A549 (cell line): ENCODE measurements around the gene BCORL1.

Experiments
- FOSL2 ChIP-seq, 2 experiments: fragments of 450-650 bp in 1 of 2; fragments of >200 bp in 1 of 2; sonication (Bioruptor Twin) in 1 of 2; formaldehyde crosslinking; IDR thresholded peaks; 2 replicates each; pipeline versions ENCODE4 v1.5.0 to v1.6.1; 2016 to 2020; ENCODE audit warnings: mild to moderate bottlenecking in 1 of 2, moderate library complexity in 1 of 2
- HDAC2 ChIP-seq: fragments of 200-600 bp; sonication (generic); IDR thresholded peaks from 2 replicates; pipeline ENCODE4 v1.6.1; 2016
- KDM5A ChIP-seq: fragments of 200-600 bp; sonication (generic); IDR thresholded peaks from 2 replicates; pipeline ENCODE4 v1.6.1; 2016; ENCODE audit warnings: antibody characterized with exemption, mild to moderate bottlenecking
- POLR2A ChIP-seq: IDR thresholded peaks from 2 replicates; pipeline ENCODE4 v1.6.1; 2012; ENCODE audit warnings: mild to moderate bottlenecking, low read length
- RAD21 ChIP-seq, 2 experiments: fragments of >200 bp in 1 of 2; sonication (Bioruptor Twin) in 1 of 2; formaldehyde crosslinking in 1 of 2; IDR thresholded peaks in 1 of 2; conservative IDR thresholded peaks in 1 of 2; 2 replicates in 1 of 2; 3 replicates in 1 of 2; pipeline ENCODE4 v1.6.1; 2012 to 2018; ENCODE audit warnings: inconsistent platforms in 1 of 2
- RARB ChIP-seq: fragments of 250-450 bp; sonication (Bioruptor Pico); IDR thresholded peaks from 2 replicates; pipeline ENCODE4 v1.8.0; 2021; ENCODE audit warnings: mild to moderate bottlenecking, moderate library complexity
- RCOR1 ChIP-seq: fragments of 150-350 bp; IDR thresholded peaks from 2 replicates; pipeline ENCODE4 v1.6.1; 2014; ENCODE audit warnings: antibody characterized with exemption, low read length, low read depth
- RNF2 ChIP-seq: fragments of 200-600 bp; sonication (generic); IDR thresholded peaks from 2 replicates; pipeline ENCODE4 v1.6.1; 2016; ENCODE audit warnings: low read depth, mild to moderate bottlenecking, antibody characterized with exemption, moderate library complexity, borderline replicate concordance
- SMC3 ChIP-seq: fragments of >200 bp; sonication (Bioruptor Twin); formaldehyde crosslinking; IDR thresholded peaks from 3 replicates; pipeline ENCODE4 v1.6.1; 2018; ENCODE audit warnings: inconsistent platforms
- ZFP36 ChIP-seq: fragments of 450-650 bp; IDR thresholded peaks from 2 replicates; pipeline ENCODE4 v1.6.1; 2014; ENCODE audit warnings: borderline replicate concordance; ENCODE audit not compliant: partially characterized antibody
- TF ChIP-seq, protein P1 (sequence below): fragments of >200 bp; sonication (Bioruptor Twin); formaldehyde crosslinking; IDR thresholded peaks from 2 replicates; pipeline ENCODE4 v1.6.1; 2016
- TF ChIP-seq, protein P2 (sequence below): fragments of 250-450 bp; sonication (Bioruptor Pico); IDR thresholded peaks from 2 replicates; pipeline ENCODE4 v1.5.0; 2021; ENCODE audit warnings: mild to moderate bottlenecking, moderate library complexity, borderline replicate concordance
- TF ChIP-seq, protein P3 (sequence below): fragments of >200 bp; sonication (Bioruptor Twin); formaldehyde crosslinking; IDR thresholded peaks from 3 replicates; pipeline ENCODE4 v1.5.1; 2016
- TF ChIP-seq, protein P4 (sequence below): IDR thresholded peaks from 2 replicates; pipeline ENCODE4 v1.6.1; 2012

DNA sequence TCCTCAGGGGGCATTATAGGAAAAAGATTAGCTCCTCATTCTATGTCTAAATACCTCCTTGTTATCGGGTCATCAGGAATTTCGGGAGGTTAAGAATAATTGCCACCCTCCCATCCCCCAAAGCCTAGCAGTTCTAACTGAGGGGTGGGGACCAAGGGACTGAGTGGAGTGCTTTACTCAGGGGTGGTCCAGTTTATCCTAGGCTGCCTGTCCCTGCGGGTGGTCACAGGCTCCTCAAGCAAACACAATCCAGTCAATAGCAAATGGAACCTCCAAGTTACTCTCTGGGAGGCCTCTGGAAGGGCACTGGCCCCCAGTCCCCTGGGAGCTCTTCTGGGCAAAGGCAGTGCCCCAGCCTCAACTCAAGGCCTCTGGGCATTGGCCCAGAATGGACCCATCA is 121.2 kb downstream of the BCORL1 start:
- TF ChIP-seq, protein P1, sequence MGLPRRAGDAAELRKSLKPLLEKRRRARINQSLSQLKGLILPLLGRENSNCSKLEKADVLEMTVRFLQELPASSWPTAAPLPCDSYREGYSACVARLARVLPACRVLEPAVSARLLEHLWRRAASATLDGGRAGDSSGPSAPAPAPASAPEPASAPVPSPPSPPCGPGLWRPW, result no peak
- TF ChIP-seq RAD21 (conservative IDR thresholded peaks at IDR 0.05 in 1 of 2, IDR thresholded peaks at IDR 0.05 in 1 of 2) (no peak), KDM5A (no peak), FOSL2 (IDR thresholded peaks at IDR 0.05) (no peak), FOSL2 (CRISPR knock-in tag; IDR thresholded peaks at IDR 0.05) (no peak), RARB (CRISPR knock-in tag) (no peak), RCOR1 (no peak), HDAC2 (no peak), RNF2 (no peak), SMC3 (no peak), POLR2A (no peak), ZFP36 (no peak)
- TF ChIP-seq, protein P2, sequence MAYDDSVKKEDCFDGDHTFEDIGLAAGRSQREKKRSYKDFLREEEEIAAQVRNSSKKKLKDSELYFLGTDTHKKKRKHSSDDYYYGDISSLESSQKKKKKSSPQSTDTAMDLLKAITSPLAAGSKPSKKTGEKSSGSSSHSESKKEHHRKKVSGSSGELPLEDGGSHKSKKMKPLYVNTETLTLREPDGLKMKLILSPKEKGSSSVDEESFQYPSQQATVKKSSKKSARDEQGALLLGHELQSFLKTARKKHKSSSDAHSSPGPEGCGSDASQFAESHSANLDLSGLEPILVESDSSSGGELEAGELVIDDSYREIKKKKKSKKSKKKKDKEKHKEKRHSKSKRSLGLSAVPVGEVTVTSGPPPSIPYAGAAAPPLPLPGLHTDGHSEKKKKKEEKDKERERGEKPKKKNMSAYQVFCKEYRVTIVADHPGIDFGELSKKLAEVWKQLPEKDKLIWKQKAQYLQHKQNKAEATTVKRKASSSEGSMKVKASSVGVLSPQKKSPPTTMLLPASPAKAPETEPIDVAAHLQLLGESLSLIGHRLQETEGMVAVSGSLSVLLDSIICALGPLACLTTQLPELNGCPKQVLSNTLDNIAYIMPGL, result no peak
- TF ChIP-seq, protein P3, sequence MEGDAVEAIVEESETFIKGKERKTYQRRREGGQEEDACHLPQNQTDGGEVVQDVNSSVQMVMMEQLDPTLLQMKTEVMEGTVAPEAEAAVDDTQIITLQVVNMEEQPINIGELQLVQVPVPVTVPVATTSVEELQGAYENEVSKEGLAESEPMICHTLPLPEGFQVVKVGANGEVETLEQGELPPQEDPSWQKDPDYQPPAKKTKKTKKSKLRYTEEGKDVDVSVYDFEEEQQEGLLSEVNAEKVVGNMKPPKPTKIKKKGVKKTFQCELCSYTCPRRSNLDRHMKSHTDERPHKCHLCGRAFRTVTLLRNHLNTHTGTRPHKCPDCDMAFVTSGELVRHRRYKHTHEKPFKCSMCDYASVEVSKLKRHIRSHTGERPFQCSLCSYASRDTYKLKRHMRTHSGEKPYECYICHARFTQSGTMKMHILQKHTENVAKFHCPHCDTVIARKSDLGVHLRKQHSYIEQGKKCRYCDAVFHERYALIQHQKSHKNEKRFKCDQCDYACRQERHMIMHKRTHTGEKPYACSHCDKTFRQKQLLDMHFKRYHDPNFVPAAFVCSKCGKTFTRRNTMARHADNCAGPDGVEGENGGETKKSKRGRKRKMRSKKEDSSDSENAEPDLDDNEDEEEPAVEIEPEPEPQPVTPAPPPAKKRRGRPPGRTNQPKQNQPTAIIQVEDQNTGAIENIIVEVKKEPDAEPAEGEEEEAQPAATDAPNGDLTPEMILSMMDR, result no peak
- TF ChIP-seq, protein P4, sequence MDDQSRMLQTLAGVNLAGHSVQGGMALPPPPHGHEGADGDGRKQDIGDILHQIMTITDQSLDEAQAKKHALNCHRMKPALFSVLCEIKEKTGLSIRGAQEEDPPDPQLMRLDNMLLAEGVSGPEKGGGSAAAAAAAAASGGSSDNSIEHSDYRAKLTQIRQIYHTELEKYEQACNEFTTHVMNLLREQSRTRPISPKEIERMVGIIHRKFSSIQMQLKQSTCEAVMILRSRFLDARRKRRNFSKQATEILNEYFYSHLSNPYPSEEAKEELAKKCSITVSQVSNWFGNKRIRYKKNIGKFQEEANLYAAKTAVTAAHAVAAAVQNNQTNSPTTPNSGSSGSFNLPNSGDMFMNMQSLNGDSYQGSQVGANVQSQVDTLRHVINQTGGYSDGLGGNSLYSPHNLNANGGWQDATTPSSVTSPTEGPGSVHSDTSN, result no peak
